GM10847 (cell line): ENCODE results near the gene CDKN2AIPNL.

Experiments
- POLR2A ChIP-seq: IDR thresholded peaks from 2 replicates; pipeline ENCODE4 v1.6.1; 2011; ENCODE audit not compliant: insufficient read length; ENCODE audit errors: extremely low read depth

CDKN2AIPNL gene

DNA sequence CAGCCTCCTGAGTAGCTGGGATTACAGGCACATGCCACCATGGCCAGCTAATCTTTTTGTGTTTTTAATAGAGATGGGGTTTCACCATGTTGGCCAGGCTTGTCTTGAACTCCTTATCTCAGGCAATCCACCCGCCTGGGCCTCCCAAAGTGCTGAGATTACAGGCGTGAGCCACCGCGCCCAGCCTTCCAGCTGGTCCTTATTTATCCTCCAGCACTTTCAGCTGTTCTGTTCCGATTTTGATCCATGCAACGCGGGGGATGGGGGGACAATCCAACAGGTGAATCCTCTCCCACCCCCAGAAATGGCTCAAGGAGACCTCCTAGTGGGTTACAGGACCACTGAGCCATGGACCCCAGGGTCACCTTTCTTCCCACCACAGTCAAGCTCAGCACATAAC is 14.7 kb upstream of the CDKN2AIPNL start:
- TF ChIP-seq POLR2A = no peak

DNA sequence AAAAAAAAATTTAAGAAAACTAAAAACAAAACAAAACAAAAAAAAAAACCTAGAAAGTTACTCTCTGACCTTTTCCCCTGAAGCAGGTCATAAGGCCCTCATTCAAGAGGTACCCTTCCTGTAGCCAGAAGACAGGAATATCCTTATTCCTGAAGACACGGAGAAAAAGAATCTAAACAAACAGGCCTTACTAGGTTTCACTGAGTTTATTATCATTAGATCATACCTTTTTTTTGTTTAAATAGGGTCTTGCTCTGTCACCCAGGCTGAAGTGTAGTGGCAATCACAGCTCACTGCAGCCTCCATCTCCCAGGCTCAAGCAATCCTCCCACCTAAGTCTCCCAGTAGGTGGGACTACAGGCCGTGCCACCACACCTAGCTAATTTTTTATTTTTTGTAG is 11.7 kb upstream of the CDKN2AIPNL start:
- TF ChIP-seq POLR2A = no peak

DNA sequence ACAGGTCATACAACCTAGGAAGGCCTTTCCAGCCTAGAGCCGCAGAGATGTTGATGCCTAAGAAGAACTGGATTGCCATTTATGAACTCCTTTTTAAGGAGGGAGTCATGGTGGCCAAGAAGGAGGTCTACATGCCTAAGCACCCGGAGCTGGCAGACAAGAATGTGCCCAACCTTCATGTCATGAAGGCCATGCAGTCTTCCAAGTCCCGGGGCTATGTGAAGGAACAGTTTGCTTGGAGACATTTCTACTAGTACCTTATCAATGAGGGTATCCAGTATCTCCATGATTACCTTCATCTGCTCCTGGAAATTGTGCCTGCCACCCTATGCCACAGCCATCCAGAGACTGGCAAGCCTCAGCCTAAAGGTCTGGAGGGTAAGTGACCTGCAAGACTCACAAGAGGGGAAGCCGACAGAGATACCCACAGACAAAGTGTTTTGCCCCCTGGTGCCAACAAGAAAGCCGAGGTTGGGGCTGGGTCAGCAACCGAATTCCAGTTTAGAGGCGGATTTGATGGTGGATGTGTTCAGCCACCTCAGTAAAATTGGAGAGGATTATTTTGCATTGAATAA is 11.2 kb upstream of the CDKN2AIPNL start:
- no peak for TF ChIP-seq POLR2A

DNA sequence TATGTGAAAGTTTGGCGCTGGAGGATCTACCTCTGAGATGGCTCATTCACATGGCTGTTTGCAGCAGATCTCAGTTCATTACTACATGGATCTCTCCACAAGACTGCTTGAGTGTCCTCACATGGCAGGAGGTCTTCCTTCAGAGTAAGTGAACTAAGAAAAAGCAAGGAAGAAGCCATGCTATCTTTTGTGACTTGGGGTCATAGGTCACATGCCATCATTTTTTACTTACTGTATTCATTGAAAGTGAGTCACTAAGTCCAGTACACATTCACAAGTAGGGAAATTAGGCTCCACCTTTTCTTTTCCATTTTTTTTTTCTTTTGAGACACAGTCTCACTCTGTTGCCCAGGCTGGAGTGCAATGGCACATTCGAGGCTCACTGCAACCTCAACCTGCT is 8.7 kb upstream of the CDKN2AIPNL start:
- no peak for TF ChIP-seq POLR2A

DNA sequence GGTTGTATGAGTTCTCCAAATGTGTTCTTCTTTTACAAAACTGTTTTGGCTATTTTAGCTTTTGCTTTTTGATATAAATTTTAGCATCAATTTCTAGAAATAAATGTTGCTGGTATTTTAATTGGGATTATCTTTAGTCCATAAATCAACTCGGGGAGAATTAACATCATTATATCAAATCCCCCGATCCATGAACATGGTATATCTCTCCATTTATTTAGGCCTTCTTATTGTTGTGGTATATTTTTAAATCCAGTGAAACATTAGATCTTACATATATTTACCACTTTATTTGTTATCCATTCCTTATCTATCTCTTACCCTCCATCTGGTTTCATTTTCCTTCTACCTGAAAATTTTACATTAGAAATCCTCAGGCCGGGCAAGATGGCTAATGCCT is 7.3 kb upstream of the CDKN2AIPNL start:
- TF ChIP-seq POLR2A = no peak

DNA sequence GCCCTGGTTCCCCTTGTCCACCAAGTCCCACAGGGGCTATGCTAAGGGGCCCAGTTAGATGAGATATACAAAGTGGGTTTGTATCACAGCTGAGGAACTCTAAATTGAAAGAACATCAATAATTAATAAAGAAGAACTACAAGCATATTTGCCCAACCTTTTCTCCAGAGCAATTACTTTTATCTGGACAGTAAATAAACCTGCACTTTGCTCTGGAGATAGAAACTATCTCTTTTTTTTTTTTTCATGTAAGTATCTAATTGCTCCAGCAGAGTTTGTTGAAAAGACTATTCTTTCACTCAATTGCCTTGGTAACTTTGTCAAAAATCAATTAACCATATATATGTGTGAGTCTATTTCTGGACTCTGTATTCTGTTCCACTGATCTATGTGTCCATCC is 6.0 kb upstream of the CDKN2AIPNL start:
- no peak for TF ChIP-seq POLR2A

DNA sequence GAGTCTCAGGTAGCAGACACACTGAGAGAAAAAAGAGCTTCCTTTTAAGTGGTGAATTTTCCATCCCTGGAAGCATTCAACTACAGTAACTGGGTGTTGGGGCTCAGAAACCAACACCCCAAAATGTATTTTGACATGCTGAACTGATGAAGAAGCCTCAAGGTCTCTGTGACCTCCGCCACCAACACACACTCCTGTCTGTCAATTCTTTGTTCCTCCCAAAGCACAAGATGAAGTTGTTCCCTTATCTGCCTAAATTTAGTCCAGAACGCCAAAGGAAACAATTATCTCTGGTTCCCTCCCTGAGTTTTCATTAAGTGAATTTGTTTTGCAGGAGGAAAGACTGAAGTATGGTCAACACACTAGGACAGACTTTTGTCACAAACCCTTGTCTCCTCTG is 1.4 kb upstream of the CDKN2AIPNL start:
- no peak for TF ChIP-seq POLR2A

DNA sequence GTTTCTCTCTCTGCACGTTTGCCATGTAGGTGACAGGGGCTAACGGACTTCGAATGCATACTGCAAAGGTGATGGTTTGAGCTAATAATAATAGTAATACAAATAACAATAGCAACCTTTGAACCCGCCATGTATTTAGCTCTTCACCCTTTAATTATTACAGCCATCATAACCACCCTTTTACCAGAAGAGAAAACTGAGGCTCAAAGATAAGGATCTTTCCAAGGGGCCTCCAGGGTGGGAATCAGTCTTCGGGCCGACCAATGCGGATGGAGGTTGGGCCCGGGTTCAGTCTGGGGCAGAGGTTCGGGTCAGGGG is 494 bp downstream of the CDKN2AIPNL start:
- TF ChIP-seq POLR2A = no peak

DNA sequence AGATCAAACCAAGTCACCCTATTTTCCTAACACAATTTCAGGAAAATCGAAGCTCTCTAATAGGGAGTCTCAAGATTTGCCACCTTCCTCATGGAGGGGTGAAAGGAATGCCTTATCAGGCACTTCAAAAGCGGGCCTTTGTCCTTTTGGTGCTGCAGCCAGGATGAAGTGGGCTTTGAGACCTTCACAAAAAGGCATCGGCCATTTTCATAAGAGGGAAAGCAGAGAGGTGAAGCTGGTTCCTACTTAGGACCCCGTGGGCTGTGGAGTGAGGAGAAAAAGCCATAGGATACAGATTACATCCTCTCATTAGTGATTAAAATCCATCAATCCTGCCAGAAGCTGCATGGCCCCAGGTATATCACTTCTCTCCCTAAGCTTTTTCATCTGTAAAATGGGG is 859 bp downstream of the CDKN2AIPNL start:
- TF ChIP-seq POLR2A = no peak

DNA sequence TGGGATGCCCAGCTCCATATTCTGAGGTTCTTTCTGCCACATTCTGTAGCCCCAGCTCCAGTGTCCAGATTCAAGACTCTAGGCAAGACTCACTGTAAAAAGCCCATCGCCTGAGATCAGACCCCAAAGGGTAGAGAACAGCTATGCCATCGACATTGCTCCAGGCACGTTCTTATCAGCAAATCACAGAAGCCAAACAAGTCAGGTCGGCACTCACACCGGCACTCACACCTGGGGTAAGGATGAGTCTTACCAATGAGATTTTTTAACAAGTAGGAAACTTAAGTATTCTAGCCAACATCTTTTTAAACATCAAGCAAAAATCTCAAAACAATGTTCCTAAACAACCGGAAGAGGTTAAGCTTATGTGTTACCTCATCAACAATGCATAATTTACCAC is 2.4 kb downstream of the CDKN2AIPNL start:
- no peak for TF ChIP-seq POLR2A

DNA sequence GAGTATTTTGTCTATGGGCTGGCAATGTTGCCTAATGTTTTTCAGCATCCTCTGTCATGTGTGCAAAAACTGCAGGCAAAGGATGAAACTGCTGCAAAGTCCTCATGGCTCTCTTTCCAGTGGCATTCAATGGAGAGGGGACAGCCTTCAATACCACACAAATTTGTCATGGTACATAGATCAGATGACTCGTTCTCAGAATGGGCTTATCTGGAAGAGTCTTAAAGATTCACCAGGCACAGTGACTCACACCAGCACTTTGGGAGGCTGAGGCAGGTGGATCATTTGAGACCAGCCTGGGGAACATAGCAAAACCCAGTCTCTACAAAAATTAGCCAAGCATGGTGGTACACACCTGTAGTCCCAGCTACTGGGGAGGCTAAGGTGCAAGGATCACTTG is 5.3 kb downstream of the CDKN2AIPNL start:
- TF ChIP-seq POLR2A = no peak

DNA sequence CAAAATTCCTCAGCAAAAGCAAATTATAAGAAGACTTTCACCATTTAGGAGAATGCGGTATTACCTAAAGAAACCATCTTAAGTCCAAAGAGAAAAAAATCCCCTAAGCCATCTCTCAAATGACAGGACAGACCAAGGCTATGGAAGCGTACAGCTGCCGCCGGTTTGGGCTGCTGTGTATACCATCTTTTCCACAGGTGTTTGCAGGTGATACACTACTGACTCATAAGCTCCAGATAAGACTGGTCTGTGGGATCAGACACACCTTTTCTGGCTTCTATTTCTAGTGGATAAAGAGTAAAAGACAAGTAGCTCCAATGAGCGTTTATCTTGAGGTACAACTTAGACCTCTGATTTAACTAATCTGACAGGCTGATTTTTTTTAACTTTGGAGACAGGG is 7.7 kb downstream of the CDKN2AIPNL start:
- no peak for TF ChIP-seq POLR2A

DNA sequence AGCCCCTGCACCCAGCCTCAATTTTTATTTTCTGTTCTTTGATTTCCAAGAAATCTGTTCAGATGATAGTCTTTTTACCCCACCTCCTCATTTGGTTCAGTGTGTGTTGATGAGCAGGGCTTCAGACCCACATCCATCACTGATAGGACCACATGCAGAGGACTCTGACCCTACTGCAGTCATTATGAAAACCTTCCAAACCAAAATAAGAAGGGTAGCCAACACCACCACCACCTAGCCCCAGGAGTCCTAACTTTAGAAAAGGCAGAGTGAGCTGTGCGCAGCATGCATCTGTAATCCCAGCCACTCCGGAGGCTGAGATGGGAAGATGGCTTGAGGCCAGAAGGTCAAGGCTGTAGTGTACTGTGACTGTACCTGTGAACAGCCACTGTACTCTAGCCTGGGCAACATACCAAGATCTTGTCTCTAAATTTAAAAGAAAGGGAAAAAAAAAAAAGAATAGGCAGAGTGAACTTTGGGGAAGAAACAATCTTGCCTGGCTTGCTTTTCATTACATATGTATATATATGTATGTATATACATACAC is 13.0 kb downstream of the CDKN2AIPNL start:
- no peak for TF ChIP-seq POLR2A

DNA sequence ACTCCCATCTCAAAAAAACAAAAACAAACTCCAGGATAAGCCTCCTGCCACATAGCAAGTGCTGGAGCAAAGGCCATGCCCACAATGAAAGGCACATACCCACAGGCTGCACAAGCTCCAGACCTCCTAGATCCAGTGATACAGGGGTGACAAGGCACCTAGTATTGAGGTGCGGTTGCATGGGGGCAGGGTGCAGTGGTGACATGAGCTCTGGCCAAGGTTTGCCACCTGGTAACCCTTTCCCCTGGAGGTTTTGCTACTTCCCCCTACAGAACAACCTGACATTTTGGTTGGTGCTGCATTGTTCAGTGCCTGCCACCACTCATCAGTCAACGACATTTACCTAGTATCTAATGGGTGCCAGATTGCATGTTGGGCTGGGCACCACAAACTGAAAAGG is 14.5 kb downstream of the CDKN2AIPNL start:
- no peak for TF ChIP-seq POLR2A

DNA sequence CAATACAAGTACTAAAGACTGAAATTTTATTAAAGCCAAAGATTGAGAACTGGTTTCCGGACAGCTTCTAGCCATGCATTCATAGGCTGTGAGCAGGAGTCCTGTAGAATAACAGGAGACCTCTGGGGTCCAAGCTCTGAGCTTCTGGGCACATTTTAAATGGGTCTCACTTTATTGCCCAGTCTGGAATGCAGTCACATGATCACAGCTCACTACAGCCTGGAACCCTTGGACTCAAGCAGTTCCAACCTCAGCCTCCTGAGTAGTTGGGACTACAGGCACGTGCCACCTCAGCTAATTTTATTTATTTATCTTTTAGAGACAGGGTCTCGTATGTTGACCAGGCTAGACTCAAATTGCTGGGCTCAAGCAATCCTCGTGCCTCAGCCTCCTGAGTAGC is 15.4 kb downstream of the CDKN2AIPNL start:
- no peak for TF ChIP-seq POLR2A

DNA sequence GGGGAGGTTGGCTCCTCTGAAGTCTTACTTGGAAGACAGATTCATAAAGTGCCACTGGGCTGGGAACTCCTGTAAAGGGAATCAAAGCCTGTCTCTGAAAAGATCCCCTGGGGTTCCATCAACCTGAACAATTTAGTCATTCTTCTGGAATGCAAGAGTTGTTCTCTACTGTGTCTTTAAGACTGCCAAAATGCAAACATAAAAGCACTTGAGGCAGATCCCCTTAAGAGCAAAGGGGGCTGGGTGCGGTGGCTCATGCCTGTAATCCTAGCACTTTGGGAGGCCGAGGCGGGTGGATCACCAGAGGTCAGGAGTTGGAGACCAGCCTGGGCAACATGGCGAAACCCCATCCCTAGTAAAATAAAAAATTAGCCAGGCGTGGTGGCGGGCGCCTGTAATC is 16.7 kb downstream of the CDKN2AIPNL start:
- TF ChIP-seq POLR2A = no peak

DNA sequence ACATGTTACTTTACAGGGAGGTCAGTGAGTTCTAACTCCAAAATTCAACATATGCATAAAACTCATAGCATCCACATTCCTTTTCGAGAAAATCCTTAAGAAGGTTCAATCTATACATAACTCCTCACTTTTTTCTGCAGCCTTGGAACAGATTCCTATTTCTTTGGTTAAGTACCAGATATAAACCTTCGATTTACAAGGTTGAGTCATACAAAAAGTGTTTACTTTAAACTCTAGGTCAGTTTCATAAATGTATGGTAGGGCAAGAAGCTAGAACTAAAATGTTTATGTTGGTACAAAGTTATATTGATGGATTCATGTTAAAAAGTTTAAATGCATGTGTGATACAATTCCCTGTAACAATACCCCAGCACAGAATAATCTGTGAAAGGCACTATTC is 19.4 kb downstream of the CDKN2AIPNL start:
- TF ChIP-seq POLR2A = no peak

DNA sequence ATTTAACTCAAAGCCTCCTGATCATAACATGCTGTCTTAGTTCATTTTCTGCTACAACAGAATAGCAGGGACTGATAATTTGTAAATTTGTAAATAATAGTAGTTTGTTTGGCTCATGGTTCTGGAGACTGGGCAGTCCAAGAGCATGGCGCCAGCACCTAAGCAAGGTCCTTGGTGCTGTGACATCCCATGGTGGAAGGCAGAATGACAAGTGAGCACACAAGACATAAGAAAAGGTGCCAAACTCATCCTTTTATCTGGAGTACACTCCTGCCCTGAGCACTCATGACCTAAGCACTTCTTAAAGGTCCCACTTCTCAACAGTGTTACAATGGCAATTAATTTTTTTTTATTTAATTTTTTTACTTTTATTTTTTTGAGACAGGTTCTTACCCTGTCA is 24.2 kb downstream of the CDKN2AIPNL start:
- no peak for TF ChIP-seq POLR2A
